GM23338 (cell line): ENCODE measurements around the gene IFIT1B. TPM values are rescaled to one million over a fixed set of nuclear protein-coding genes. Genes with fewer than 3 reads are reported as not detected.
"Not testable (repeated sequence)": the region's sequence is repeated elsewhere in the genome, so short reads cannot be mapped to it uniquely, and the experiment has no call there.

Source experiments
- ATAC-seq: fragments of 200-7000 bp; cut with Tn5 transposase; 3 replicates; pipeline ENCODE4 v1.9.1; 2020
- DNase-seq: peaks from one replicate; pipeline ENCODE4 v3.0.0-alpha.2; 2015; ENCODE audit warnings: low spot score
- H2AFZ ChIP-seq: fragments of 200-600 bp; sonication (generic); 2 replicates; pipeline ENCODE4 v1.8.0; 2016; ENCODE audit warnings: antibody characterized with exemption, mild to moderate bottlenecking, moderate library complexity
- H3F3A ChIP-seq: fragments of 200-600 bp; sonication (generic); replicated peaks from 2 replicates; pipeline ENCODE4 v1.8.0; 2017; ENCODE audit warnings: antibody characterized with exemption, mixed run types, low read depth
- H3K27ac ChIP-seq: fragments of 200-600 bp; sonication (generic); 2 replicates; pipeline ENCODE4 v1.6.1; 2016; ENCODE audit warnings: low read depth
- H3K27me3 ChIP-seq: fragments of 200-600 bp; sonication (generic); 2 replicates; pipeline ENCODE4 v1.8.0; 2016; ENCODE audit warnings: mild to moderate bottlenecking, mixed run types, moderate library complexity; ENCODE audit not compliant: insufficient read depth
- H3K36me3 ChIP-seq: fragments of 200-600 bp; sonication (generic); 2 replicates; pipeline ENCODE4 v1.8.0; 2016; ENCODE audit warnings: mild to moderate bottlenecking; ENCODE audit not compliant: insufficient read depth
- H3K4me1 ChIP-seq: fragments of 200-600 bp; sonication (generic); 2 replicates; pipeline ENCODE4 v1.8.0; 2016; ENCODE audit warnings: mild to moderate bottlenecking, moderate library complexity; ENCODE audit not compliant: insufficient read depth
- H3K4me2 ChIP-seq: fragments of 200-600 bp; sonication (generic); 2 replicates; pipeline ENCODE4 v1.7.1; 2017; ENCODE audit warnings: mixed run types
- H3K4me3 ChIP-seq: fragments of 200-600 bp; sonication (generic); 2 replicates; pipeline ENCODE4 v1.6.1; 2016; ENCODE audit warnings: mixed run types
- H3K79me2 ChIP-seq: fragments of 200-600 bp; sonication (generic); replicated peaks from 2 replicates; pipeline ENCODE4 v1.8.0; 2017; ENCODE audit warnings: mild to moderate bottlenecking; ENCODE audit not compliant: insufficient read depth
- H3K9me2 ChIP-seq: fragments of 200-600 bp; sonication (generic); 2 replicates; pipeline ENCODE4 v1.8.0; 2017; ENCODE audit not compliant: insufficient read depth
- H4K20me1 ChIP-seq: fragments of 200-600 bp; sonication (generic); replicated peaks from 2 replicates; pipeline ENCODE4 v1.8.0; 2017; ENCODE audit warnings: mild to moderate bottlenecking; ENCODE audit not compliant: insufficient read depth
- H3K27ac Mint-ChIP-seq: 2 replicates; pipeline ENCODE4 v1.8.0; 2020; ENCODE audit warnings: inconsistent platforms, mild to moderate bottlenecking, moderate library complexity, mixed read lengths
- H3K27me3 Mint-ChIP-seq: 3 replicates; pipeline ENCODE4 v1.8.0; 2022; ENCODE audit warnings: low read depth, mild to moderate bottlenecking, moderate library complexity, mixed read lengths, inconsistent platforms; ENCODE audit not compliant: insufficient read depth, poor library complexity
- H3K36me3 Mint-ChIP-seq: 3 replicates; pipeline ENCODE4 v1.8.0; 2021; ENCODE audit warnings: low read depth, mild to moderate bottlenecking, inconsistent platforms, moderate library complexity, mixed read lengths
- H3K4me1 Mint-ChIP-seq: 3 replicates; pipeline ENCODE4 v1.8.0; 2020; ENCODE audit warnings: mild to moderate bottlenecking, inconsistent platforms, mixed read lengths
- H3K4me3 Mint-ChIP-seq: 3 replicates; pipeline ENCODE4 v1.8.0; 2021; ENCODE audit warnings: moderate library complexity, mild to moderate bottlenecking, inconsistent platforms, mixed read lengths
- H3K9me3 Mint-ChIP-seq: 3 replicates; pipeline ENCODE4 v1.8.0; 2020; ENCODE audit warnings: moderate library complexity, mild to moderate bottlenecking, inconsistent platforms, mixed read lengths
- CTCF ChIP-seq, 2 experiments: fragments of 200-600 bp in 1 of 2; sonication (generic) in 1 of 2; conservative IDR thresholded peaks; 2 replicates each; pipeline versions ENCODE4 v1.5.1 to v1.6.1; 2016 to 2017; ENCODE audit warnings: antibody characterized with exemption in 2 of 2, low read depth in 2 of 2, mild to moderate bottlenecking in 2 of 2, moderate library complexity in 1 of 2
- POLR2AphosphoS5 ChIP-seq: IDR thresholded peaks from 2 replicates; pipeline ENCODE4 v1.6.1; 2016; ENCODE audit warnings: antibody characterized with exemption, low read depth
- REST ChIP-seq: IDR thresholded peaks from one replicate; pipeline ENCODE4 v1.6.1; 2018; ENCODE audit warnings: antibody characterized with exemption; ENCODE audit not compliant: unreplicated experiment
- STAT1 ChIP-seq: IDR thresholded peaks from one replicate; pipeline ENCODE4 v1.6.1; 2016; ENCODE audit warnings: antibody characterized with exemption; ENCODE audit not compliant: unreplicated experiment
- ZNF331 ChIP-seq: fragments of 250-450 bp; sonication (Bioruptor Pico); IDR thresholded peaks from 2 replicates; pipeline ENCODE4 v1.5.0; 2020; ENCODE audit warnings: low read depth, mild to moderate bottlenecking, moderate library complexity
- polyA plus RNA-seq: library from polyadenylated mRNA; unstranded; fragments of >200 nt; fragmentation: Nextera tagmentation; extraction: Ambion mirVana; gene quantifications from 2 replicates; pipeline ENCODE4 v1.2.1, GENCODE V29; 2016
- total RNA-seq: library from RNA; depleted of rRNA; stranded (reverse); fragments of >200 nt; shearing (Covaris generic); gene quantifications from 2 replicates; pipeline ENCODE4 v1.2.3, GENCODE V29; 2014

IFIT1B gene
- total and polyA plus RNA-seq, 2 experiments from 2014 or later, result 0.10 TPM; not detected in 1

- no peak for TF ChIP-seq REST
Observed at GRCh38 chr10:89399956-89400355, 22.1 kb downstream of the IFIT1B start (continued).

- no peak for TF ChIP-seq REST
Observed at GRCh38 chr10:89403043-89403442, 25.2 kb downstream of the IFIT1B start.

GRCh38 chr10:89404104-89405047 is 26.5 kb downstream of the IFIT1B start:
- Histone ChIP-seq H2AFZ (no peak overlapping the region), H3K27ac (no peak overlapping the region), H3K4me1 (no peaks in the 10 kb centered on the region), H3K9me2 (no peaks in the 10 kb centered on the region), H3K4me3 (no peak overlapping the region), H3F3A (no peaks in the 10 kb centered on the region), H3K4me2 (no peak overlapping the region), H3K79me2 (no peaks in the 10 kb centered on the region), H3K36me3 (no peaks in the 10 kb centered on the region), H4K20me1 (no peaks in the 10 kb centered on the region), H3K27me3 (no peaks in the 10 kb centered on the region)
- ATAC-seq, result peak; percentile 28; the same call in 2 of the 3 replicates
- TF ChIP-seq ZNF331 (CRISPR knock-in tag), result no peak
- no peak for TF ChIP-seq POLR2AphosphoS5
- TF ChIP-seq CTCF (conservative IDR thresholded peaks at IDR 0.05; ENCODE audit: low read depth in 2 of 2), result no peak
- TF ChIP-seq STAT1, result no peak
- Mint-ChIP-seq H3K27me3 (peaks cover 5% of the 10 kb centered on the region), H3K27ac (no peak overlapping the region), H3K4me1 (no peaks in the 10 kb centered on the region), H3K9me3 (peaks cover 5% of the 10 kb centered on the region), H3K36me3 (peaks cover 20% of the 10 kb centered on the region), H3K4me3 (no peak overlapping the region)
- no peak for DNase-seq

More at GRCh38 chr10:89403043-89403442, 25.2 kb downstream of the IFIT1B start:
- peaks cover 5% of the 10 kb centered on the region for H3K27me3 Mint-ChIP-seq
- no peaks in the 10 kb centered on the region for H3K27me3 ChIP-seq
- H3F3A ChIP-seq, result no peaks in the 10 kb centered on the region
- no peaks in the 10 kb centered on the region for H3K79me2 ChIP-seq
- H3K9me2 ChIP-seq, result no peaks in the 10 kb centered on the region
- no peaks in the 10 kb centered on the region for H3K4me1 Mint-ChIP-seq
- no peak overlapping the region for H3K27ac ChIP-seq
- H3K4me2 ChIP-seq, result no peak overlapping the region
- H3K27ac Mint-ChIP-seq, result no peak overlapping the region
- H3K4me3 Mint-ChIP-seq, result no peak overlapping the region
- H3K36me3 ChIP-seq, result no peaks in the 10 kb centered on the region
- no peaks in the 10 kb centered on the region for H3K4me1 ChIP-seq
- H2AFZ ChIP-seq, result no peak overlapping the region
- H4K20me1 ChIP-seq, result no peaks in the 10 kb centered on the region
- H3K36me3 Mint-ChIP-seq, result peaks cover 20% of the 10 kb centered on the region
- ATAC-seq (no peak), DNase-seq (no peak)
- H3K9me3 Mint-ChIP-seq, result peaks cover 5% of the 10 kb centered on the region; the same call in 2 of the 3 replicates
- H3K4me3 ChIP-seq, result no peak overlapping the region

- DNase-seq, H3K79me2 ChIP-seq, H3K27me3 Mint-ChIP-seq, H3K27me3 ChIP-seq, H3F3A ChIP-seq, H3K9me3 Mint-ChIP-seq, H3K36me3 ChIP-seq, H3K4me3 Mint-ChIP-seq, ATAC-seq, H3K27ac Mint-ChIP-seq, H3K27ac ChIP-seq, H4K20me1 ChIP-seq, H3K9me2 ChIP-seq, H3K4me3 ChIP-seq, H3K4me1 Mint-ChIP-seq, H2AFZ ChIP-seq, H3K4me1 ChIP-seq, H3K4me2 ChIP-seq: not testable (repeated sequence)
- H3K36me3 Mint-ChIP-seq, result peaks cover 20% of the 10 kb centered on the region
Observed at GRCh38 chr10:89406178-89406577, 28.3 kb downstream of the IFIT1B start.
